Measurements from ENCODE around the gene COL1A2. TPM values are rescaled to one million over a fixed set of nuclear protein-coding genes. Genes with fewer than 3 reads are reported as not detected.

COL1A2 gene
- total and polyA plus RNA-seq, 2 donors from 2014 or later, result 51.4 to 149 TPM

DNA sequence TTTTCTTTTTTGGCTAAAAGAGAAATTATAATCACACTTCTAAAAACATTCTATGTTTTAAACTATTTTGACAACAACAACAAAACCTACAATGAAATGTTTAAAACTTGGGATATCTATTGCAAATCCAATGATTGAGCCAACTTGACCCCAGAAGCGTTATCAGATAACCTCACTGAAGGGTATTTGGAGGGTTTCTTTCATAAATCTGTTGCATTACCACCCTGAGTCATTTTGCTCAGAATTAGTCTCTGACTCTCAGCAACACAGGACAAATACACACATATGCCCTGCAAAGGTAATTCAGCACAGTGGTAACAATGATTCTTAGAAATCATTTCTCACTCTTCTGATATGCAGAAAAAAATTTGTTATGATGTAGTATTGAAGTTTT, 2.3 kb upstream of the COL1A2 start:
- H3K36me3 ChIP-seq (ENCODE audit: control insufficient read depth in 2 of 3, insufficient read depth in 3 of 3, low read length in 3 of 3), result peaks cover 0 to 2% (median 0%) of the 10 kb centered on the region in 3 donors
- DNase-seq (no peak), FAIRE-seq (no peak)
- intact Hi-C loops (cut with DNase I), result no loop called here
- TF ChIP-seq, protein P1, sequence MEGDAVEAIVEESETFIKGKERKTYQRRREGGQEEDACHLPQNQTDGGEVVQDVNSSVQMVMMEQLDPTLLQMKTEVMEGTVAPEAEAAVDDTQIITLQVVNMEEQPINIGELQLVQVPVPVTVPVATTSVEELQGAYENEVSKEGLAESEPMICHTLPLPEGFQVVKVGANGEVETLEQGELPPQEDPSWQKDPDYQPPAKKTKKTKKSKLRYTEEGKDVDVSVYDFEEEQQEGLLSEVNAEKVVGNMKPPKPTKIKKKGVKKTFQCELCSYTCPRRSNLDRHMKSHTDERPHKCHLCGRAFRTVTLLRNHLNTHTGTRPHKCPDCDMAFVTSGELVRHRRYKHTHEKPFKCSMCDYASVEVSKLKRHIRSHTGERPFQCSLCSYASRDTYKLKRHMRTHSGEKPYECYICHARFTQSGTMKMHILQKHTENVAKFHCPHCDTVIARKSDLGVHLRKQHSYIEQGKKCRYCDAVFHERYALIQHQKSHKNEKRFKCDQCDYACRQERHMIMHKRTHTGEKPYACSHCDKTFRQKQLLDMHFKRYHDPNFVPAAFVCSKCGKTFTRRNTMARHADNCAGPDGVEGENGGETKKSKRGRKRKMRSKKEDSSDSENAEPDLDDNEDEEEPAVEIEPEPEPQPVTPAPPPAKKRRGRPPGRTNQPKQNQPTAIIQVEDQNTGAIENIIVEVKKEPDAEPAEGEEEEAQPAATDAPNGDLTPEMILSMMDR (IDR thresholded peaks at IDR 0.05; ENCODE audit: borderline replicate concordance, extremely low read depth, insufficient read depth), result no peak
- no peaks in the 10 kb centered on the region for H3K27me3 ChIP-seq (ENCODE audit: control insufficient read depth, insufficient read depth, low read length)
- H3K4me1 ChIP-seq (ENCODE audit: control insufficient read depth in 2 of 3, insufficient read depth in 2 of 3, low read depth in 1 of 3, low read length in 3 of 3), result peaks cover 0 to 7% (median 0%) of the 10 kb centered on the region in 3 donors
- no peak overlapping the region for H3K4me3 ChIP-seq (ENCODE audit: low read length in 3 of 3)
- no peaks in the 10 kb centered on the region for H3K9me3 ChIP-seq (ENCODE audit: control insufficient read depth in 2 of 3, insufficient read depth in 1 of 3, low read length in 3 of 3)
- H3K9ac ChIP-seq (ENCODE audit: low read length in 3 of 3), result no peak overlapping the region
- H3K27ac ChIP-seq (ENCODE audit: low read depth in 2 of 2, low read length in 2 of 2), result peak overlapping the region in 1 of 2 donors; percentile 82

DNA sequence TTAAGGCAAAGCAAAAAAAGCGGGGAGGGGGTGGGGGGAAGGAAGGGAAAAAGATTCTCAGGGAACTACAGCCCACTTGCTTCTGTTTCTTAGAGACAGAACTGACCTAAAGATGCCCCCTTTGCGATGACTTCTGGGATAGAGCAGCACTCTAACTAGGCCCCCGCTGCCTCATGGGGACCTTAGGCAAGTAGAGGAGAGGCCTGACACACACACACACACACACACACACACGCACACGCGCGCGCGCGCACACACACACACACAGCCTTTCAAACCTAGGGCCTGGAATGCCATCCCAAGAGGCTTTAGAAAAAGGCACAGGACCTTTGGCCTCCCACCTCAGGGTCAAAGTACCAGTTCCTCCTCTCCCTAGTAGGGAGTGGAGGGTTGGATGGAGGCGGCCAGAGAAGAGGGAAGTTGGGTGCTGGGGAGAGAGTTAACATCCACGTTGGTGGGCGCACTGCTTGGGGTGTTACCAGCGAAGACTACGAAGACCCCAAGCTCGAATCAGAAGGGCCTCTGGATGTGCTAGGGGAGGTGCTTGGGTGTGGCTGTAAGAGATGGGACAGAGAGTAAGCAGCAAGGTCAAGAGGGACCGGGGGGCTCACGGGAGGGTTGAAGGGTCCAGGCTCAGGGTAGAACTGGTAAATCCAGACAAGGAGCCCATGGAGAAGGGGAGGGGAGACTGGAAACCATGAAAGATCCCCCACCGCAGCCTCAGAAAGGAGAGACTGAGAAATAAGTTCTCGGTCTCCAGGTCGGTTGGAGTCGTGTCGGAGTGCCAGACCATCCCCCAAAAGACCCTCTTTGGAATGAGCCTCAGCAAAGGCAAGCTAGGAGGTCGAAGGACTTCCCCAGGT, 1.2 kb upstream of the COL1A2 start:
- H3K27me3 ChIP-seq (ENCODE audit: control insufficient read depth, insufficient read depth, low read length), result no peaks in the 10 kb centered on the region
- H3K4me1 ChIP-seq (ENCODE audit: control insufficient read depth in 2 of 3, insufficient read depth in 2 of 3, low read depth in 1 of 3, low read length in 3 of 3), result peaks cover 0 to 7% (median 0%) of the 10 kb centered on the region in 3 donors
- H3K9me3 ChIP-seq (ENCODE audit: control insufficient read depth in 2 of 3, insufficient read depth in 1 of 3, low read length in 3 of 3), result no peaks in the 10 kb centered on the region
- H3K36me3 ChIP-seq (ENCODE audit: control insufficient read depth in 2 of 3, insufficient read depth in 3 of 3, low read length in 3 of 3), result peaks cover 0 to 2% (median 0%) of the 10 kb centered on the region in 3 donors
- no peak overlapping the region for H3K4me3 ChIP-seq (ENCODE audit: low read length in 3 of 3)
- DNase-seq, result peak; percentile 37 to 85 (median 66)
- intact Hi-C loops (cut with DNase I), result no loop called here
- no peak overlapping the region for H3K9ac ChIP-seq (ENCODE audit: low read length in 3 of 3)
- TF ChIP-seq, protein P1 (IDR thresholded peaks at IDR 0.05; ENCODE audit: borderline replicate concordance, extremely low read depth, insufficient read depth), result no peak
- no peak for FAIRE-seq
- H3K27ac ChIP-seq (ENCODE audit: low read depth in 2 of 2, low read length in 2 of 2), result peak overlapping the region in 1 of 2 donors; percentile 65

DNA sequence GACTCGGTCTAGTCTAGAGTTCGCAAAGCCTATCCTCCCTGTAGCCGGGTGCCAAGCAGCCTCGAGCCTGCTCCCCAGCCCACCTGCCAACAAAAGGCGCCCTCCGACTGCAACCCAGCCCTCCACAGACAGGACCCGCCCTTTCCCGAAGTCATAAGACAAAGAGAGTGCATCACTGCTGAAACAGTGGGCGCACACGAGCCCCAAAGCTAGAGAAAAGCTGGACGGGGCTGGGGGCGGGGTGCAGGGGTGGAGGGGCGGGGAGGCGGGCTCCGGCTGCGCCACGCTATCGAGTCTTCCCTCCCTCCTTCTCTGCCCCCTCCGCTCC, 622 bp upstream of the COL1A2 start:
- no peak overlapping the region for H3K9ac ChIP-seq (ENCODE audit: low read length in 3 of 3)
- H3K27me3 ChIP-seq (ENCODE audit: control insufficient read depth, insufficient read depth, low read length), result no peaks in the 10 kb centered on the region
- H3K27ac ChIP-seq (ENCODE audit: low read depth in 2 of 2, low read length in 2 of 2), result peak overlapping the region in 1 of 2 donors; percentile 65
- no peaks in the 10 kb centered on the region for H3K9me3 ChIP-seq (ENCODE audit: control insufficient read depth in 2 of 3, insufficient read depth in 1 of 3, low read length in 3 of 3)
- intact Hi-C loops (cut with DNase I), result no loop called here
- TF ChIP-seq, protein P1 (IDR thresholded peaks at IDR 0.05; ENCODE audit: borderline replicate concordance, extremely low read depth, insufficient read depth), result no peak
- peak overlapping the region in 2 of 3 donors; percentile 65 to 82 for H3K4me3 ChIP-seq (ENCODE audit: low read length in 3 of 3)
- peaks cover 0 to 7% (median 0%) of the 10 kb centered on the region in 3 donors for H3K4me1 ChIP-seq (ENCODE audit: control insufficient read depth in 2 of 3, insufficient read depth in 2 of 3, low read depth in 1 of 3, low read length in 3 of 3)
- peaks cover 0 to 2% (median 0%) of the 10 kb centered on the region in 3 donors for H3K36me3 ChIP-seq (ENCODE audit: control insufficient read depth in 2 of 3, insufficient read depth in 3 of 3, low read length in 3 of 3)
- FAIRE-seq, result no peak
- DNase-seq, result peak in 2 of 5 donors; percentile 72 to 75

Data from kidney (tissue), 14 donors.